ENCODE results near the gene THSD8.

- TF ChIP-seq GATA2 (IDR thresholded peaks at IDR 0.05; ENCODE audit: low read depth, low read length) (no peak), GATA3 (IDR thresholded peaks at IDR 0.05; ENCODE audit: low read depth, low read length) (no peak)
These were observed 13.2 kb upstream of the THSD8 start for GRCh38 chr19:12788682-12789097.
